HG03521 (cell line): ENCODE results near the gene ADAM19.
"Not testable (repeated sequence)": the region's sequence is repeated elsewhere in the genome, so short reads cannot be mapped to it uniquely, and the experiment has no call there.

Experiments used
- ATAC-seq: cut with Tn5 transposase; IDR thresholded peaks from one replicate; pipeline ENCODE4 v1.9.1; 2021; ENCODE audit warnings: mild to moderate bottlenecking, moderate library complexity; ENCODE audit not compliant: unreplicated experiment

ADAM19 gene

GRCh38 chr5:157444224-157444623 is 131.4 kb downstream of the ADAM19 start:
- no peak for ATAC-seq

GRCh38 chr5:157443041-157443549 is 132.5 kb downstream of the ADAM19 start:
- no peak for ATAC-seq

GRCh38 chr5:157434096-157434495 is 141.5 kb downstream of the ADAM19 start:
- no peak for ATAC-seq

- ATAC-seq: peak; percentile 56
These were observed 143.9 kb downstream of the ADAM19 start for GRCh38 chr5:157431544-157432200.

GRCh38 chr5:157429920-157430319 is 145.7 kb downstream of the ADAM19 start:
- ATAC-seq: not testable (repeated sequence)
